HL-60/S4 treated with phorbol 12-myristate 13-acetate at 8.2 ng/mL for 4 days and 3 days (cell line): ENCODE measurements around the gene CHIC1.
"Not testable (repeated sequence)": the region's sequence is repeated elsewhere in the genome, so short reads cannot be mapped to it uniquely, and the experiment has no call there.

ENCODE experiments used
- in situ Hi-C: fragments of 300-500 bp; cut with MboI; formaldehyde crosslinking; loops from 2 replicates; pipeline ENCODE4 v1.15.0; 2022; ENCODE audit warnings: low sequenced_read_pairs

CHIC1 gene

DNA sequence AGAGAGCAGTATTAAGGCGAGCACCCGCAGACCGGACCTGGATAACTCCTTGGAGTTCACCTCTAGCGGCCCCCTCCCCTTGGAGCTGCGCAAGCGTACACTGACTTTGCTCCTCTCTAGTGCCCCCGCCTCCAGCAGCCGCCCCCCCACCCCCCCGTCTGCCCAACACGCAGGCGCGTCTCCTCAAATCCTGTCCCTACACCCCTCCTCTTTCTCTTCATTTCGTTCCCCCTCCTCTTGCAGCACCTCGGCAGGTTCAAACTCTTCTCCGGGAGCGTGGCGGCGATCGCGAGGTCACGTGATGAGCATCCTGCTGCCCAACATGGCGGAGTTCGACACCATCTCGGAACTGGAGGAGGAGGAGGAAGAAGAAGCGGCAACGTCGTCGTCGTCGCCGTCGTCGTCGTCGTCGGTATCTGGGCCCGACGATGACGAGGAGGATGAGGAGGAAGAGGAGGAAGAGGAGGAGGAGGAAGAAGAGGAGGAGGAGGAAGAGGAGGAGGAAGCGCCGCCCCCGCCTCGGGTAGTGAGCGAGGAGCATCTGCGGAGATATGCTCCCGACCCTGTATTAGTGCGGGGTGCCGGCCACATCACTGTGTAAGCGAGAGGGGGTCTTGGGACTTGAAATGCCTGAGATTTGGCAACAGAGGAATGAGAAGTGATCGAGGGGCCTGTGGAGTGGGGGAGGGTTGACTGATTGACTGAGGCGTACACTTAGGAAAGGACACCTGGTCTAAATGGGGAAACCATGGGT, at the start of gene CHIC1:
TSS of gene CHIC1 (plus strand) at position 214 of the 754 bp plus-strand sequence. CDS start at position 302, 88 bp downstream.
- in situ Hi-C loops, result no loop called here

DNA sequence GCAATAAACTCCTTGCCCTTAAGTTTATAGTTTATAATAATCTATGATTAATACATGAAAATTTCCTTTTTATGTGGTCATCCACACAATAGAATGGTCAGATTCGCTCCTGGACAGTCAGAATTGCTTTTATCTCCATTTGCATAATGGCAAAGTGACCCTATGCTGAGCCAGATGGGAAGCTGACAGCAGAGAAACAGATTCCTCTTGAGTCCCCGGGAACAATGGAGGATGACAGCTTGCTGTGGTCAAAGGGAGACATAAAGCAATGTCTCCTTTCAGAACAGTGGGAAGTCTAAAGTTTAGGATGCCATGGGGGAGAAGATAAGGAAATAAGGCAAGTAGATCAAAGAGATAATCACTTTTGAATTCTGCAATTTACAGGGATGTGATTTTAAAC, 40.2 kb upstream of the CHIC1 start:
- in situ Hi-C loops, result not testable (repeated sequence)

DNA sequence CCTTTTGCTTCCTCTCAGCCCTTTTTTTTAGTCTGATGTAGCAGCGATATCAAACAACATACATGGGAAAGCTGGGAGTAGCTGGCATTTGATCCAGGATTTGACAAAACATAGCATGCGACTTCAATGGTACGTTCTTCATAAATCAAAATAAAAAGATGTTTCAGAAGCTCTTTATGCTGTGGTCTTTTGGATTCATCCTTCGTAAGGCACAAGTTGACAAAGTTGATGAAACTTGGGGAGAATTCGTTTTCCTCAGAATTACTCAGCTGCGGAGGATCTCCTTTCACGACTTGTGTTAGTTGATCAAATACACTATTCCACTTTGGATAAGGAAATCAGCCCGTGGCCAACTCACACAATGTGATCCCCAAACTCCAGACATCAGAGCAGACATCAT, 38.1 kb upstream of the CHIC1 start:
- in situ Hi-C loops, result no loop called here

DNA sequence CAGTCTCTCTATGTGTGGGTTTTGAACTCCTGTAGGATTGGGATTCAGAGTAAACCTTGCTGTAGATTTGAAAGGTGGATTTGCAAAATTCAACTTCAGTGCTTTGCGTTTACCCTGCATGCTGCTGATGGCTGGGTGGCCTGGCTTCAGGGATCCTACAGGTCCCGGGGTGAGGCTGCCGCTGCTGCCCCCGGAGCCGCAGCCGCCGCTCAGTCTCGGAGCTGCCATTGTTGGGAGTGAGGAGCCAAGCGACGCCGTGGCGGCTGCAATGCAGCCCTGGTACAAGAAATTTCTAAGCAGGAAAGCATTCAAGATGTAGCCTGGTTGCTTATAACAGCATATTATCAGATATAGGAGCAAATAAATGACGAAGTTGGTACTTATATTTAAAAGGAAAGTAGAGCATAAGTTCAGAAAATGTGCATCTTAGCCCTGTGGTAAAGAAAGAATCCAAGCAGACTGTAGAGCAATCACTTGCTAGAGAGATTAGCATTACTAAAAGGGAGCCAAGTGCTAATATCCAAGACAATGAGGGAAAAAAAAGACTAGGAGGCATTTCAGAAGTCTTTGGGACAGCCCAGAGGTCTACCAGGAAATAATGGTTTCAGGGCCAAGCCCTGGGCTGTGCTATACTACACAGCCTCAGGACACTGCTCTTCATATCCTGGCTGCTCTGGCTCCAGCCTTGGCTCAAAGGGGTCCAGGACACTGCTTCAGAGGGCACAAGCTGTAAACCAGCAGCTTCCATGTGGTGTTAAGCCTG, 36.9 kb upstream of the CHIC1 start:
- in situ Hi-C loops, result no loop called here

DNA sequence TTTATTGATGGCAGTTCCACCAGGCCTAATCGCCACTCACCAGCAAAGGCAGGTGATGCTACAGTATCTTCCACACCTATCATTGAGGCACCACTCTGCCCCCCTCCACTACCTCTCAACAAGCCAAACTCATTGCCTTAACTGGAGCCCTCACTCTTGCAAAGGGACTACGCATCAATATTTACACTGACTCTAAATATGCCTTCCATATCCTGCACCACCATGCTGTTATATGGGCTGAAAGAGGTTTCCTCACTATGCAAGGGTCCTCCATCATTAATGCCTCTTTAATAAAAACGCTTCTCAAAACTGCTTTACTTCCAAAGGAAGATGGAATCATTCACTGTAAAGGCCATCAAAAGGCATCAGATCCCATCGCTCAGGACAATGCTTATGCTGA, 31.3 kb upstream of the CHIC1 start:
- in situ Hi-C loops, result not testable (repeated sequence)

DNA sequence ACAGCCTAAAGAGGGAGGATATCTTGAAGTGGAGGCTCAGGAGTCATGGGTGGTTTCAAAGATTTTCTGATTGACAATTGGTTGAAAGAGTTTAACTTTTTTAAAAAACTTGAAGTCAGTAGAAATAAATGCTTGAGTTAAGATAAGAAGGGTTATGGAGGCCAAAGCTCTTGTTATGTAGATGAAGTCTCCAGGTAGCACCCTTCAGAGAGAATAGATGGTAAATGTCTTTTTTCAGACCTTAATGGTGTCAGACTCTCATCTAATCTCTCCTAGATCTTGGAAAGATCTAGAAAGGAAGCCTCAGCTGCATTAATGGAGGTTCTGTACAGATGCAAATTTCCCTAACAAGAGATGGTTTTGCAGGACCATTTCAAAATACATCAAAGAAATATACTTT, 6.8 kb upstream of the CHIC1 start:
- in situ Hi-C loops, result no loop called here

DNA sequence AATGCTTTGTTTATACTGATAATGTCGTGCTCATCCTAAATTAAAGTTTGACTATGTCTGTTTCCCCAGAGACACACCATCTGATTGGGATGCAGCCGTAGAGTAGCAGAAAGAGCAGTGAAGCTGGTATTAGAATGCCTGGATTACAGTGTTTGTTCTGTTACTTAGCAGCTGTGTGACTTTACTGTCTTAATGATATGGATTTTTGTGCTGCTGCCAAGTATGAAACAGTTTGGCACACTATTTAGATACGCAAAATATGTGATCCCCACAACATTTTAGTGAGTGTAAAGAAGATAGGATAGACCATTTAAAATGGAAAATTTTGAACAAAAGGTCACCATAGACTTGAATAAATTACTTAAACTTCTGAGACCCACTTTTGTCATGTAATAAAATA, 1.2 kb upstream of the CHIC1 start:
- in situ Hi-C loops, result no loop called here

DNA sequence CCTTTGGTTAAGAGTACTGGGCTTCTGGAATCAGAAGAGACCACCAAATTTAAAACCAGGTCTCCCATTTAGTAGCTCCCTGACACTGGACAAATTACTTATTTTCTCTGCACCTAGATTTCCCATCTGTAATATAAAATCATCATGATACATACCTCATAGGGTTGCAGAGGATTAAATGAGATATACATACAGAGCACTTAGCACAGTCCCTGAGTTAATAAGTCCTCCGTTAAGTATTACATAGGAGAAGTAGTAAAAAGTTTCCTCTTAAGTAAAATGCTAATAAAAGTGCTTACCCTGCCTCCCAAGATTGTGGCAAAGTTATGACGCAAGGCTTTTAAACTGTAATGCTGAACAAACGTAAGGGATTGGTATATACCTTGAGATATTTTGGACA, 539 bp upstream of the CHIC1 start:
- in situ Hi-C loops, result no loop called here

DNA sequence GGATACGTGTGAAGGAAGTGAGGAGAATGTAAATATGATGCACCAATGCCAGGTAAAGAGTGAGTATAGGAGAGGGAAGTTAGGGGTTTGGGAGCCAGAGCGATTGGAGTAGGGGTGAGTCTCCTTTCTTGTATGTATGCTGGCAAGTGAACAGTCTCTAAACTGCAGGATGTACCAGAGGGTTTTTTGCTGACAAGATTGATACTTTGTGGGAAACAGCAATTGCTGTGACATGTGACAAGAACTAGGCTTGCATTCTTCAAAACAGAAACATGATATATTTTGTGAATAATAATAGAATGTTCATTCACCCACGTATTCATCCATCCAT, 706 bp downstream of the CHIC1 start:
- in situ Hi-C loops, result no loop called here

DNA sequence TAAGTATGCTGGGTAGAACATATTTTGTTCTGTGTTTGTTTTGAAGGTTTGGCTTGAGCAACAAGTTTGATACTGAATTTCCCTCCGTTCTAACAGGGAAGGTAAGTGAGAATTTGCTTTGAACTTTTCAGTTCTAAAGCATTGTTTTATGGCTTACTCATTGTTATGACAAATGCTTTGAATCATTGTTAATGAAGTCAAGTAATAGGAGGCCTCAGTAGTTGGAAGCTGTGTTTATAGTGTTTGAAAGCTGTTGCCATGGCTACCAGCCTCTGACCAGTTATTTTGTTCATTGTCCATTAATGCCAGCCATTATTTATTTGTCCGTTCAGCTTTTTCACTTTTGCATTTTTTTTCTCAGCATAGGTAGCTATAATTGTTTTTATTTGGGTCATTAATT, 14.4 kb downstream of the CHIC1 start:
- in situ Hi-C loops, result no loop called here

DNA sequence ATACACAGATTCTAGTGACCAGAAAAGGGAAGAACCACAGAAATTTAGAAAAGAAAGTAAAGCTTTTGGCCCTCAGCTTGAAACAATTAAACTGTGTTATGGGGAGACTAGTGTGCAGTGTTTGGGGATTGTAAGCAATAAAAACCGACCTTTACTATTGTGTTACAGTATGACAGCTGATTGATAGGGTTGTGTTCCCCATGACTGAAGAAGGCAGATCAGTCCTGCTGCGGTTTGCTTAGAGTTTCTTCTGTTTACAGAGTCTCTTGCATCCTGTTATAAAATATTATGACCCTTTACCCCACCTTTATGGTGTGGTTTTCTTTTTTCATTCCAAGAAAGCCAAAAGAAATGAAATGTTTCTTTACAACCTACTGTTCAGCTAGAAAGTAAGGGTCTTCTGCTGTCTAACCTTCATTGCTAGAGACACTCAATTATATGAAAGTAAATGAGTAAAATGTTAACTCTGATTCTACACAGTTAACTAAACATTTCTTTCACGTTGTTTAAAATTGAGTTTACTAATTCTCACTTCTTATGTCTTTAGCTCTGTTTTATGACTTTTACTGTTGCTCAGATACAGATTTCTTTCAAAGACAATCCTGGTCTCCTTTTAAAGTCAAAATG, 18.1 kb downstream of the CHIC1 start:
- in situ Hi-C loops, result no loop called here

DNA sequence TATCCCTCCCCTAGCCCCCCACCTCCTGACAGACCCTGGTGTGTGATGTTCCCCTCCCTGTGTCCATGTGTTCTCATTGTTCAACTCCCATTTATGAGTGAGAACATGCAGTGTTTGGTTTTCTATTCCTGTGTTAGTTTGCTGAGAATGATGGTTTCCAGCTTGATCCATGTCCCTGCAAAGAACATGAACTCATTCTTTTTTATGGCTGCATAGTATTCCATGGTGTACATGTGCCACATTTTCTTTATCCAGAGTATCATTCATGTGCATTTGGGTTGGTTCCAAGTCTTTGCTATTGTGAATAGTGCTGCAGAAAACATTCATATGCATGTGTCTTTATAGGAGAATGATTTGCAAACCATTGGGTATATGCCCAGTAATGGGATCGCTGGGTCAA, 34.8 kb downstream of the CHIC1 start:
- in situ Hi-C loops, result not testable (repeated sequence)

DNA sequence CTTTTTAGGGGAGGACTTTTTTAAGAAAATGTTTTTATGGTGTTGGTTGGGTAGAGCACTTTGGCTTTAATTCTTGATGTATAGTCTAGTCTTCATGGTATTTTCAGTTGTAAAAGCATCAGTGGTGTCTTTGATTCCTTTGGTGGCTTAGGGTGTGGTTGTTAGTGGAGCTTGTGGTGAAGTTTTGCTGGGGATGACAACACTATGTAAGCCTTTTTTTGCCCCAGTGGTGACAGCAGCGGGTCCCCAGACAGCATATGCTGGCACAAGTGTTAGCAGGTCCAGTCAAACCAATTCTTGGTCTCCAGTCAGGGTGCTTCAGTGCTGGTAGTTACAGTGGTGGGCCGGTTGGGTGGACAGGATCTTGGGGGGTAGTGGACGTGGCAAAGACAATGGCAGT, 52.0 kb downstream of the CHIC1 start:
- in situ Hi-C loops, result no loop called here

DNA sequence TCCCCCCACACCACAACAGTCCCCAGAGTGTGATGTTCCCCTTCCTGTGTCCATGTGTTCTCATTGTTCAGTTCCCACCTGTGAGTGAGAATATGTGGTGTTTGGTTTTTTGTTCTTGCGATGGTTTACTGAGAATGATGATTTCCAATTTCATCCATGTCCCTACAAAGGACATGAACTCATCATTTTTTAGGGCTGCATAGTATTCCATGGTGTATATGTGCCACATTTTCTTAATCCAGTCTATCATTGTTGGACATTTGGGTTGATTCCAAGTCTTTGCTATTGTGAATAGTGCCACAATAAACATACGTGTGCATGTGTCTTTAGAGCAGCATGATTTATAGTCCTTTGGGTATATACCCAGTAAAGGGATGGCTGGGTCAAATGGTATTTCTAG, 78.7 kb downstream of the CHIC1 start:
- in situ Hi-C loops, result not testable (repeated sequence)

DNA sequence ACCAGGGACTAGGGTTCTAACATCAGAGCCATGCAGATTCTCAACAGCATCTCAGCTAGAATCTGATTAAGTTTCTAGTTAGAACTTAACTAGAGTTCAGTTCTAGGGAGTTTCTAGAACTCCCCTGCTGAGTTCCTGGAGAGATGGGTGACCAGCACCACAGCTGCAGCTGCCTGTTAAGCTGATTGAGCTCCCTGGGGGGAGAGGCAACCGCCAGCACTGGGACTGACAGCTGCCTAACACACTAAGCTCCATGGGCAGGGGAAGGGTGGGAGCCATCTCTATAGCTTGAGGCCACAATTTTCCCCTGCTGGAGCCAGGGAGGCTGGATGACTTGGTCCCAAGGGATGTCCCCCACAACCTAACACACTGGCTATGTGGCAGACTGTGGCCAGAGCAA, 84.2 kb downstream of the CHIC1 start:
- in situ Hi-C loops, result no loop called here

DNA sequence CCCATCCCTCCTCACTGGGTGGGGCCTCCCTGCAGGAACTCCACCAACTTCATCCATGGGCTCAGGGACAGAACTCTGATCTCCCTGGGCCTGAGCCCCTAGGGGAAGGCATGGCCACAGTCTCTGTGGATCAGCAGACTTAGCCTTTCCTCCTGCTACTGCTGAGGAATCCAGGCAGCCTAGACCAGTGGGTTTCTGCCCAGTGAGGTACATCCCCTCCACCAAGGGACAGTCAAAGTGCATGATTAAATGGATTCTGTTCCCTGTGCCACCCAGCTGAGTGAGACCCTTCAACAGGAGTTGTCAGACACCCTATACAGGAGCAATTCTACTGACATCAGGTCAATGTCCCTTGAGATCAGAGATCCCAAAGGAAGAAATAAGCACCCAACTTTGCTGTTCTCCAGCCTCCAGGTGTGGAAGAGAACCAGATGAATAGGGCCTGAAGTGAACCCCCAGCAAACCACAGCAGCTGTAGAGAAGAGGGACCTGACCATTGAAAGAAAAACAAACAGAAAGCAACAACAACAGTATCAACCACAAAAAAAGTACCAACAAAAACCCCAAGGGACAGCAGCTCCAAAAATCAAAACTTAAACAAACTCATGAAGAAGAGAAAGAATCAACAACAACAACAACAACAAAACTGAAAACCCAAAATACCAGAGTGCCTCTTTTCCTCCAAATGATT, 84.8 kb downstream of the CHIC1 start:
- in situ Hi-C loops, result no loop called here

DNA sequence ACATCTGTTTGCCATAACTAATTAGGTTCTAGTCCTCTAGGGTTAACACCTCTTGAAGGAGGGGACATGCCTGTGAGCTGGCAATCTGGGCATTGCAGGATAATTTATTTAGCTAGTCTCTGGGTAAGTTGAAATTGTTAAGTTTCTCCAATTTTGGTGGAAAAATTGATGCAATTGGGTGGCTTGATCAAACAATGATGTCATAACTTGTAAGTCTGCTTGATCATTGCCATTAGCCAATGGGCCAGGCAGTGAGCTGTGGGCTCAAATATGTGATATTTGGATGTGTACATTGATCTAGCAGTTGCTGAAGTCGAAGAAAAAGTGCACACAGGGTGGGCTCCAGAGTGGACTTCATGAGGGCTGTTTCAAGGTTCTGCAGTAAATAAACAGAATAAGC, 98.3 kb downstream of the CHIC1 start:
- in situ Hi-C loops, result not testable (repeated sequence)

DNA sequence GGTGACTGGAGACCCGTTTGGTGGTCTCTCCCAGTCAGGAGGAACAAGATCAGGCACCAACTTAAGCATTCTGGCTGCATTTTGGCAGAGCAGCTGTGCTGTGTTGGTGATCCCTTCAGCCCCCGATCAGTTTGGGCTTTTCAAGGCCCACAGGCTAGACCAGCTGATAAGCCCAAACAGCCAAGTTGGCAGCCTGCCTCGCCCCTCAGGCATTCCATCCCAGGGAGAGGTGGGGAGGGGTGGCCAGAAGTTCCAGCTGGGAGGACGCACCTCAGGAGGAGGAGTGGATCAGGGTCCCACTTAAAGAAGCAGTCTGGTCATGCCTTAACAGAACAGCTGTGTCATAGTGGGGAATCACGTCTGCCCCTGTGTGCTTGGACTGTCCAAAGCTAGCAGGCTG, 105.8 kb downstream of the CHIC1 start:
- in situ Hi-C loops, result no loop called here

DNA sequence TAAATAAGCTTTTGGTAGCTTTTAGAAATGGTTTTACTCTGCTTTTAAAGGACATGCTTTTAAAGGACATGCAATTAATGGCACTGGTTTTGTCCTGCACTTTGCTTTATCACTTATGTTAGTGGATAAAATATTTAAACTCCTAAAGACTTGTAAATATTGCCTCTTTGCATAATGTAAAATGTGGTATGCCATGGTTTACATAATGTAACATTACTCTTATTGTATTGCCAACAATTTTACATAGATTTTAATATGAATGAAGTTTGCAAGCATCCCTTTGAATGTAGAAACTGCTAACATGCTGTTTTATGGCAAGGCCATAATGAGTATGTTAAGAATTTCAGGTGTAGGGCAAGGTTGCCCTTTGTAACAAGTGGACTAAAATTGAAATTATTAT, 118.4 kb downstream of the CHIC1 start:
- in situ Hi-C loops, result no loop called here

DNA sequence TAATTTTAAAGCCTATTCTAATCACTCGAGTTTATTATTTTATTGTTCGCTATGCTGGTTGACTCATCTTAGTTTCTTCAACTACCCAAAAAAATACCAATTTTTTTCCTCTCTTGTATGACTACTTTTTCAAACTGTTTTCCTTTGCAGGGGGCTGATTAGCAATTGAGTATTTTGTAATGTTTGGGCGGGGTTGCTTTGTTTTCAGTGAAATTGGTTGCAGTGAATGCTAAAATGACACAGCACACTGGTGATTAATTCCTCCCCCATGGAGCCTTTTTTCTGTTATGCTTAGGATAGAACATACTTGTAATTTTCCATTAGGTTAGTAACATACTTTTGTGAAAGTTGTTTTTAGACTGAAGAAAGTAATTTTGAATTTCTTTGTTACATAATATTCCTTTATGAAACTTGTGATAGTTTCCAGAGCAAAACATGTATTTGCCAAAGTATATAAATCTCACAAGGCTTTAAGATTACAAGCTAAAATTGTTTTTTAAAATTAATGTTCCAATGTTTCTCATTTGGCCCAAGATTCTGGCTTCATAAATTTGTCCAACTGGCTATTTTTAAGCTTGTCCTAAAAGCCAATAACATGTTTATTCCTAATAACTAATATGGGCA, 120.4 kb downstream of the CHIC1 start:
- in situ Hi-C loops, result no loop called here

DNA sequence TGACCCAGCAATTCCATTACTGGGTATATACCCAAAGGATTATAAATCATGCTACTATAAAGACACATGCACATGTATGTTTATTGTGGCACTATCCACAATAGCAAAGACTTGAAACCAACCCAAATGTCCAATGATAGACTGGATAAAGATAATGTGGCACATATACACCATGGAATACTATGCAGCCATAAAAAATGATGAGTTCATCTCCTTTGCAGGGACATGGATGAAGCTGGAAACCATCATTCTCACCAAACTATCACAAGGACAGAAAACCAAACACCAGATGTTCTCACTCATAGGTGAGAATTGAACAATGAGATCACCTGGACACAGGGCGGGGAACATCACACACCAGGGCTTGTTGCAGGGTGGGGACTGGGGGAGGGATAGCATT, 144.0 kb downstream of the CHIC1 start:
- in situ Hi-C loops, result not testable (repeated sequence)
